Measurements from ENCODE around the gene SYNJ2. TPM values are rescaled to one million over a fixed set of nuclear protein-coding genes. Genes with fewer than 3 reads are reported as not detected.
A peak's percentile ranks its signal among the peaks of the same experiment; 100 is the strongest.

SYNJ2 gene
- total and polyA plus RNA-seq, 4 experiments from 2014 or later: 14.5 to 17.4 (median 15.9) TPM

GRCh38 chr6:157974967-157975366 is 6.7 kb upstream of the SYNJ2 start:
- Histone ChIP-seq H3K9me3 (ENCODE audit: control insufficient read depth in 1 of 2, low read length in 2 of 2) (no peaks in the 10 kb centered on the region), H3K4me1 (ENCODE audit: insufficient read depth, low read length) (no peaks in the 10 kb centered on the region), H3K27ac (ENCODE audit: low read depth, low read length) (no peak overlapping the region), H3K4me3 (ENCODE audit: low read length in 2 of 2) (no peak overlapping the region), H3K27me3 (ENCODE audit: insufficient read depth, low read length) (no peaks in the 10 kb centered on the region), H3K36me3 (ENCODE audit: insufficient read depth, low read length) (no peaks in the 10 kb centered on the region)
- Mint-ChIP-seq H3K9me3 (no peaks in the 10 kb centered on the region), H3K4me3 (no peak overlapping the region), H3K27me3 (peaks cover 0 to 3% of the 10 kb centered on the region in 2 donors), H3K36me3 (no peaks in the 10 kb centered on the region), H3K4me1 (peaks cover 2 to 5% (median 5%) of the 10 kb centered on the region in 4 donors), H3K27ac (peak overlapping the region in 3 of 7 donors; percentile 54 to 79 (median 61))
- intact Hi-C loops (cut with micrococcal nuclease): no loop called here
- POLR2A ChIA-PET (ENCODE audit: partially characterized antibody): no interaction called here
- DNase-seq: no peak
- CTCF ChIA-PET (ENCODE audit: partially characterized antibody): no interaction called here

- ChIA-PET CTCF (ENCODE audit: partially characterized antibody) (interaction anchor here (2.4 kb wide), 1 partner anchor 51 kb away, joined by 11 read pairs; no protein-coding TSS in a partner anchor), POLR2A (ENCODE audit: partially characterized antibody) (interaction anchor here (1.2 kb wide), 1 partner anchor 9 kb away, joined by 3 read pairs; no protein-coding TSS in a partner anchor)
- Mint-ChIP-seq H3K36me3 (no peaks in the 10 kb centered on the region), H3K27ac (peak overlapping the region in 1 of 7 donors; percentile 79), H3K27me3 (peaks cover 0 to 3% of the 10 kb centered on the region in 2 donors), H3K4me3 (no peak overlapping the region), H3K9me3 (no peaks in the 10 kb centered on the region), H3K4me1 (peaks cover 5 to 10% (median 8%) of the 10 kb centered on the region in 4 donors)
- no peak overlapping the region for H3K4me3 ChIP-seq (ENCODE audit: low read length in 2 of 2)
- peaks cover 2% of the 10 kb centered on the region for H3K4me1 ChIP-seq (ENCODE audit: insufficient read depth, low read length)
- H3K27me3 ChIP-seq (ENCODE audit: insufficient read depth, low read length): no peaks in the 10 kb centered on the region
- H3K9me3 ChIP-seq (ENCODE audit: control insufficient read depth in 1 of 2, low read length in 2 of 2): no peaks in the 10 kb centered on the region
- no peaks in the 10 kb centered on the region for H3K36me3 ChIP-seq (ENCODE audit: insufficient read depth, low read length)
- no peak overlapping the region for H3K27ac ChIP-seq (ENCODE audit: low read depth, low read length)
- intact Hi-C loops (cut with micrococcal nuclease): no loop called here
- DNase-seq: no peak
Measured at GRCh38 chr6:157975456-157975855, 6.2 kb upstream of the SYNJ2 start.

- no peaks in the 10 kb centered on the region for H3K36me3 ChIP-seq (ENCODE audit: insufficient read depth, low read length)
- H3K4me3 ChIP-seq (ENCODE audit: low read length in 2 of 2): no peak overlapping the region
- Mint-ChIP-seq H3K27ac (no peak overlapping the region), H3K4me3 (peak overlapping the region in 1 of 8 donors; percentile 56), H3K27me3 (peaks cover 0 to 3% of the 10 kb centered on the region in 2 donors), H3K36me3 (no peaks in the 10 kb centered on the region), H3K4me1 (peaks cover 8 to 19% (median 12%) of the 10 kb centered on the region in 4 donors), H3K9me3 (peaks cover 0 to 2% (median 0%) of the 10 kb centered on the region in 8 donors)
- no peak overlapping the region for H3K27ac ChIP-seq (ENCODE audit: low read depth, low read length)
- no peak for DNase-seq
- no peaks in the 10 kb centered on the region for H3K9me3 ChIP-seq (ENCODE audit: control insufficient read depth in 1 of 2, low read length in 2 of 2)
- POLR2A ChIA-PET (ENCODE audit: partially characterized antibody): interaction anchor here (1.2 kb wide), 1 partner anchor 8 kb away, joined by 3 read pairs; no protein-coding TSS in a partner anchor
- peaks cover 9% of the 10 kb centered on the region for H3K4me1 ChIP-seq (ENCODE audit: insufficient read depth, low read length)
- intact Hi-C loops (cut with micrococcal nuclease): no loop called here
- CTCF ChIA-PET (ENCODE audit: partially characterized antibody): interaction anchor here (1.0 to 2.4 kb wide), 2 partner anchors 50 to 96 kb away, joined by 3 to 11 read pairs; no protein-coding TSS in a partner anchor
- no peaks in the 10 kb centered on the region for H3K27me3 ChIP-seq (ENCODE audit: insufficient read depth, low read length)
Measured at GRCh38 chr6:157976345-157977175, 5.1 kb upstream of the SYNJ2 start.

DNA sequence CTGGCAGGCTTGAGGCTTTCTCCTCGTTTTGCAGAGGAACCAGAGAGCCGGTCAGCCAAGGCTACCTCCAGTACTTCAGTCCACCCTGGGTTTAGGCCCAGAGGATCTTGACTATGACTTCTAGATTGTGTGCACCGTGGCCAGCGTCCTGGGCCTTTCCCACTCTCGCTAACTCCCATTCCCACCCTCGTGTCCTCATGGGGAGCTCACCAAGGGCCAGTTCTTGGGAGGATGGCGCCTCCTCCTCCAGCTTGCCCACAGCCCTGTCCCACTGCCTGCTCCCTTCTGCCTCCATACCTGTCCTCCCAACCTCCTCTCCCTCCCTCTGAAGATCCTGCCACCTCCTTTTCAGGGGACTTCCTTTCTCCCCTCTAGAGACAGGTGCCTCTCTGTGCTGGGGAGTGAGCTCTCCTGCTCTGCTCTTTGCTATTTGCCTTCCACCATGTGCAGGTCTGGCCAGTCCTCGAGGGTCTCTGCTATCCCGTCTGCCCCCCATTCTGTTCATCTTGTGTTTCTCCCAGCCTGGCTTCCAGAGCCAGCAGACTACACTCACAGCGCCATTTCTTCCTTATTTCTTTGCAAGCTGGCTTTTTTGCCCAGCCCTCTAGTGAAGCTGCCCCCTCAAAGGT is 4.4 kb upstream of the SYNJ2 start:
- peak overlapping the region in 2 of 7 donors; percentile 17 to 55 for H3K27ac Mint-ChIP-seq

DNA sequence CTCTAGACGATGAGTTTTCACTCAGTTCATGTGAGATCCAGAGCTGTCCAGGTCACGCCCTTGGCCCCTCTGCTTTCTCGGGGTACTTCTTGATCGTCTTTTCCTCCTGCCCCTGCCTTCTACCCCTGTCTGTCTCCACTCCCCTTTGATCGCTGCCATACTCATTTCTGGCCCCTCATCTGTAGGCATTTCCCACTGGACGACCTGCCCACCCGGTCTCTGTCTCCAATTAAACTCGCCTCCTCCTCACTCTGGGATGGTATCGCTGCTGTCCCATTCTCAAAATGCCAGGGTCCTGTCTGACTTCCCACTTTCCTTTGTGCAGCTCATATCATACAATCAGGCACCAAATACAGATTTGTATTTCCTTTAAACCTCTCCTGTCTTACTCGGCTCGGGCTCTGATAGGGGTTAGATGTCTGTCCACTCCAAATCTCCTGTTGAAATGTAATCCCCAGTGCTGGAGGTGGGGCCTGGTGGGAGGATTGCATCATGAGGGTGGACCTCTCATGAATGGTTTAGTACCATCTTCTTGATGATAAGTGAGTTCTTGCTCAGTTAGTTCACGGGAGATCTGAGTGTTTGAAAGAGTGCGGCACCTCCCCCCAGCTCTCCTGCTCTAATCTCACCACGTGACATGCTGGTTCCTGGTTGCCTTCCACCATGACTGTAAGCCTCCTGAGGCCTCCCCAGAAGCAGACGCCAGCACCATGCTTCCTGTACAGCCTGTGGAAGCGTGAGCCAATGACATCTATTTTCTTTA is 3.5 kb upstream of the SYNJ2 start:
- intact Hi-C loops (cut with micrococcal nuclease): no loop called here
- no peaks in the 10 kb centered on the region for H3K27me3 ChIP-seq (ENCODE audit: insufficient read depth, low read length)
- H3K9me3 Mint-ChIP-seq: peaks cover 0 to 2% (median 0%) of the 10 kb centered on the region in 8 donors
- H3K36me3 Mint-ChIP-seq: peaks cover 0 to 7% of the 10 kb centered on the region in 2 donors
- H3K27me3 Mint-ChIP-seq: peaks cover 0 to 3% of the 10 kb centered on the region in 2 donors
- CTCF ChIA-PET (ENCODE audit: partially characterized antibody): interaction anchor here (5.0 kb wide), 1 partner anchor 95 kb away, joined by 33 read pairs; no protein-coding TSS in a partner anchor
- no peaks in the 10 kb centered on the region for H3K9me3 ChIP-seq (ENCODE audit: control insufficient read depth in 1 of 2, low read length in 2 of 2)
- peak overlapping the region in 1 of 7 donors; percentile 19 for H3K27ac Mint-ChIP-seq
- no peak overlapping the region for H3K27ac ChIP-seq (ENCODE audit: low read depth, low read length)
- POLR2A ChIA-PET (ENCODE audit: partially characterized antibody): no interaction called here
- H3K4me3 Mint-ChIP-seq: no peak overlapping the region
- H3K4me1 ChIP-seq (ENCODE audit: insufficient read depth, low read length): peaks cover 19% of the 10 kb centered on the region
- DNase-seq: no peak
- H3K4me1 Mint-ChIP-seq: peaks cover 12 to 30% (median 19%) of the 10 kb centered on the region in 4 donors
- no peaks in the 10 kb centered on the region for H3K36me3 ChIP-seq (ENCODE audit: insufficient read depth, low read length)
- no peak overlapping the region for H3K4me3 ChIP-seq (ENCODE audit: low read length in 2 of 2)

More for the DNA sequence above, 4.4 kb upstream of the SYNJ2 start:
- Mint-ChIP-seq H3K27me3 (peaks cover 0 to 3% of the 10 kb centered on the region in 2 donors), H3K9me3 (peaks cover 0 to 2% (median 0%) of the 10 kb centered on the region in 8 donors), H3K4me1 (peaks cover 8 to 21% (median 12%) of the 10 kb centered on the region in 4 donors), H3K4me3 (no peak overlapping the region), H3K36me3 (peaks cover 0 to 2% of the 10 kb centered on the region in 2 donors)
- Histone ChIP-seq H3K27me3 (ENCODE audit: insufficient read depth, low read length) (no peaks in the 10 kb centered on the region), H3K36me3 (ENCODE audit: insufficient read depth, low read length) (no peaks in the 10 kb centered on the region), H3K4me1 (ENCODE audit: insufficient read depth, low read length) (peaks cover 9% of the 10 kb centered on the region), H3K27ac (ENCODE audit: low read depth, low read length) (no peak overlapping the region), H3K4me3 (ENCODE audit: low read length in 2 of 2) (no peak overlapping the region), H3K9me3 (ENCODE audit: control insufficient read depth in 1 of 2, low read length in 2 of 2) (no peaks in the 10 kb centered on the region)
- intact Hi-C loops (cut with micrococcal nuclease): no loop called here
- ChIA-PET POLR2A (ENCODE audit: partially characterized antibody) (no interaction called here), CTCF (ENCODE audit: partially characterized antibody) (interaction anchor here (1.0 to 2.4 kb wide), 2 partner anchors 49 to 95 kb away, joined by 3 to 11 read pairs; no protein-coding TSS in a partner anchor)
- DNase-seq: no peak

DNA sequence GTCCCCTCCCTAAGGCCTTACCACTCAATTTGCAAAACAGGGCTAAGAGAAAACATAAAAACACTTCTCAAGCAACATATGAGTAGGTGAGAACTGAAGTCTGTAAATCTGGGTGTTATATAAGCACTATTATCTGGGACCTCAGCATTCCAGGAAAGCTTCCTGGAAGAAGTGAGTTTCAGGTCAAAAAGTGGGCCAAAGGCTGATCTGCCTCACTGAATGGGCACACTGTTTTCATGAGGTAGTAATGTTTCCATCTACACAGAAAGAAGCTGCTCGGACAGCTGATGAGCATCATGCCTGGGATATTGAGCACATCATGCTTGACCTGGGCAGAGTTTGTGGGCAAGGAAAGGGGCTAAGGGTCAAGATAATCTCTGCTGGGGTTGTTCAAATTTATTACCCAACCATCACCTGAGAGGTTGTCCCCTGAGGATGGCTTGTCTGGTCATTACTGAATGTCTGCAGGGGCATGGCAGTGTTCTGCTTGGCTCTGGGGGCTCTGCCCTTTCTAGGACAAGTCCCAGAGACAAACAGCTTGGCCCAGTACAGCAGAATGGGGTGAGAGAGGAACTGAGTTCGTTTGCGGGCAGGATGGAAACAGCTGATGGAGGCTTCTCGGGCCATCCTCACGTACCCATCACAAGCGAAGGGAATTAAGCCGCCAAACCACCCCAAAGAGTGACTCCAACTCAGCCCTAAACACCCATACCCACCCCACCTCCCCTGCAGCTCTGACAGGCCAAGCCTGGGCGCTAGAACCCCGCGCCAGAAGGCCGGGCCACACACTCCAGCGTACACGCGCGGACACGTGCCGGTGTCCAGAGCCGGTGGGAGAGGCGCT is 1.2 kb upstream of the SYNJ2 start:
- DNase-seq: peak in 3 of 5 donors; percentile 20 to 53 (median 30)
- H3K9me3 ChIP-seq (ENCODE audit: control insufficient read depth in 1 of 2, low read length in 2 of 2): no peaks in the 10 kb centered on the region
- H3K27me3 ChIP-seq (ENCODE audit: insufficient read depth, low read length): no peaks in the 10 kb centered on the region
- no peaks in the 10 kb centered on the region for H3K27me3 Mint-ChIP-seq
- H3K36me3 ChIP-seq (ENCODE audit: insufficient read depth, low read length): no peaks in the 10 kb centered on the region
- peaks cover 24 to 53% (median 39%) of the 10 kb centered on the region in 4 donors for H3K4me1 Mint-ChIP-seq
- peak overlapping the region; percentile 79 to 93 (median 88) for H3K4me3 Mint-ChIP-seq
- peak overlapping the region; percentile 54 to 88 for H3K4me3 ChIP-seq (ENCODE audit: low read length in 2 of 2)
- H3K27ac Mint-ChIP-seq: peak overlapping the region; percentile 81 to 93 (median 88)
- ChIA-PET POLR2A (ENCODE audit: partially characterized antibody) (interaction anchor here (2.0 to 4.7 kb wide), 2 partner anchors 46 to 92 kb away, joined by 6 to 44 read pairs; no protein-coding TSS in a partner anchor), CTCF (ENCODE audit: partially characterized antibody) (interaction anchor here (0.7 to 5.0 kb wide), 5 partner anchors 9 to 789 kb away, joined by 3 to 48 read pairs (median 5); no protein-coding TSS in a partner anchor)
- H3K36me3 Mint-ChIP-seq: peaks cover 0 to 7% of the 10 kb centered on the region in 2 donors
- intact Hi-C loops (cut with micrococcal nuclease): loop anchor here (1.0 to 5.0 kb wide), 6 partner anchors 28 to 598 kb away; partner anchors contain the start of genes GTF2H5, SERAC1 and ZDHHC14
- peak overlapping the region; percentile 71 for H3K27ac ChIP-seq (ENCODE audit: low read depth, low read length)
- H3K4me1 ChIP-seq (ENCODE audit: insufficient read depth, low read length): peaks cover 42% of the 10 kb centered on the region
- peaks cover 0 to 2% (median 0%) of the 10 kb centered on the region in 8 donors for H3K9me3 Mint-ChIP-seq
